SK-N-SH treated with all-trans-retinoic acid at 6 μM for 48 hours (cell line): ENCODE results near the gene KLK14.

Experiments
- ATAC-seq: fragments of 200-7000 bp; cut with Tn5 transposase; 3 replicates; pipeline ENCODE4 v1.9.1; 2020; ENCODE audit warnings: mild to moderate bottlenecking, moderate library complexity
- BACH2 ChIP-seq: fragments of 250-450 bp; sonication (Bioruptor Pico); IDR thresholded peaks from 2 replicates; pipeline ENCODE4 v1.9.0; 2021; ENCODE audit warnings: mild to moderate bottlenecking, borderline replicate concordance
- CREB5 ChIP-seq: fragments of 250-450 bp; sonication (Bioruptor Pico); IDR thresholded peaks from 2 replicates; pipeline ENCODE4 v1.5.1; 2020; ENCODE audit warnings: low read depth, mild to moderate bottlenecking, moderate library complexity
- CSDC2 ChIP-seq: fragments of 250-450 bp; sonication (Bioruptor Pico); IDR thresholded peaks from 2 replicates; pipeline ENCODE4 v1.5.0; 2020; ENCODE audit warnings: mild to moderate bottlenecking, moderate library complexity
- CSRNP3 ChIP-seq: fragments of 250-450 bp; sonication (Bioruptor Pico); IDR thresholded peaks from 2 replicates; pipeline ENCODE4 v1.5.1; 2021; ENCODE audit warnings: mild to moderate bottlenecking, moderate library complexity
- ESRRG ChIP-seq: fragments of 250-450 bp; sonication (Bioruptor Pico); IDR thresholded peaks from 2 replicates; pipeline ENCODE4 v1.6.1; 2021; ENCODE audit warnings: mild to moderate bottlenecking
- GLIS3 ChIP-seq: fragments of 250-450 bp; sonication (Bioruptor Pico); IDR thresholded peaks from 2 replicates; pipeline ENCODE4 v1.5.0; 2020; ENCODE audit warnings: mild to moderate bottlenecking, moderate library complexity
- ISL1 ChIP-seq: fragments of 250-450 bp; sonication (Bioruptor Pico); IDR thresholded peaks from 2 replicates; pipeline ENCODE4 v2.1.2; 2022; ENCODE audit warnings: mild to moderate bottlenecking, moderate library complexity
- OSR1 ChIP-seq: fragments of 250-450 bp; sonication (Bioruptor Pico); IDR thresholded peaks from 2 replicates; pipeline ENCODE4 v1.8.0; 2022; ENCODE audit warnings: moderate library complexity, mild to moderate bottlenecking, inconsistent platforms
- POU6F1 ChIP-seq: fragments of 250-450 bp; sonication (Bioruptor Pico); IDR thresholded peaks from 2 replicates; pipeline ENCODE4 v1.8.0; 2021; ENCODE audit warnings: low read depth, mild to moderate bottlenecking, moderate library complexity, borderline replicate concordance
- PPARA ChIP-seq: fragments of 250-450 bp; sonication (Bioruptor Pico); IDR thresholded peaks from 2 replicates; pipeline ENCODE4 v1.5.0; 2020; ENCODE audit warnings: mild to moderate bottlenecking, borderline replicate concordance
- RARB ChIP-seq: fragments of 250-450 bp; sonication (Bioruptor Pico); IDR thresholded peaks from 2 replicates; pipeline ENCODE4 v1.8.0; 2021; ENCODE audit warnings: mild to moderate bottlenecking, moderate library complexity
- SNAI2 ChIP-seq: fragments of 250-450 bp; sonication (Bioruptor Pico); IDR thresholded peaks from 2 replicates; pipeline ENCODE4 v1.5.0; 2020; ENCODE audit warnings: mild to moderate bottlenecking, moderate library complexity
- TCF4 ChIP-seq: fragments of 250-450 bp; sonication (Bioruptor Pico); IDR thresholded peaks from 2 replicates; pipeline ENCODE4 v1.8.0; 2021; ENCODE audit warnings: mild to moderate bottlenecking, moderate library complexity, borderline replicate concordance
- TOX ChIP-seq: fragments of 250-450 bp; sonication (Bioruptor Pico); IDR thresholded peaks from 2 replicates; pipeline ENCODE4 v1.8.0; 2021; ENCODE audit warnings: mild to moderate bottlenecking, moderate library complexity, borderline replicate concordance
- TSHZ2 ChIP-seq: fragments of 250-450 bp; sonication (Bioruptor Pico); IDR thresholded peaks from 2 replicates; pipeline ENCODE4 v1.5.0; 2020; ENCODE audit warnings: mild to moderate bottlenecking, moderate library complexity
- ZC3H10 ChIP-seq: fragments of 250-450 bp; sonication (Bioruptor Pico); IDR thresholded peaks from 2 replicates; pipeline ENCODE4 v1.5.1; 2021; ENCODE audit warnings: mild to moderate bottlenecking, moderate library complexity
- ZFP3 ChIP-seq: fragments of 250-450 bp; sonication (Bioruptor Pico); IDR thresholded peaks from 2 replicates; pipeline ENCODE4 v1.5.0; 2020; ENCODE audit warnings: mild to moderate bottlenecking, moderate library complexity
- ZFP30 ChIP-seq: fragments of 450-650 bp; formaldehyde crosslinking; IDR thresholded peaks from 2 replicates; pipeline ENCODE4 v1.5.0; 2022; ENCODE audit warnings: mild to moderate bottlenecking, moderate library complexity
- ZNF565 ChIP-seq: fragments of 450-650 bp; formaldehyde crosslinking; conservative IDR thresholded peaks from 2 replicates; pipeline ENCODE4 v1.5.0; 2020; ENCODE audit warnings: low read depth, mild to moderate bottlenecking, moderate library complexity
- ZNF70 ChIP-seq: fragments of 450-650 bp; formaldehyde crosslinking; IDR thresholded peaks from 2 replicates; pipeline ENCODE4 v1.5.0; 2020; ENCODE audit warnings: mild to moderate bottlenecking, moderate library complexity
- ZNF8 ChIP-seq: fragments of 450-650 bp; formaldehyde crosslinking; IDR thresholded peaks from 2 replicates; pipeline ENCODE4 v1.5.0; 2020; ENCODE audit warnings: mild to moderate bottlenecking, moderate library complexity

The KLK14 gene

GRCh38 chr19:51128227-51128626, 45.5 kb upstream of the KLK14 start (continued):
- no peak for TF ChIP-seq ESRRG (CRISPR knock-in tag)
- TF ChIP-seq BACH2 (CRISPR knock-in tag) = no peak
- no peak for TF ChIP-seq POU6F1
- no peak for TF ChIP-seq CREB5 (CRISPR knock-in tag)
- no peak for TF ChIP-seq SNAI2 (CRISPR knock-in tag)
- TF ChIP-seq GLIS3 (CRISPR knock-in tag) = no peak
- TF ChIP-seq CSRNP3 (CRISPR knock-in tag) = no peak

- ATAC-seq = no peak
- TF ChIP-seq TCF4 (CRISPR knock-in tag) (no peak), ZFP30 (no peak), OSR1 (no peak), POU6F1 (no peak), ESRRG (CRISPR knock-in tag) (no peak), ISL1 (CRISPR knock-in tag) (no peak), SNAI2 (CRISPR knock-in tag) (no peak), CSRNP3 (CRISPR knock-in tag) (no peak), CREB5 (CRISPR knock-in tag) (no peak), ZC3H10 (no peak), ZNF70 (no peak), CSDC2 (CRISPR knock-in tag) (no peak), ZNF565 (CRISPR knock-in tag) (no peak), BACH2 (CRISPR knock-in tag) (no peak), PPARA (CRISPR knock-in tag) (no peak), ZFP3 (CRISPR knock-in tag) (no peak), TOX (CRISPR knock-in tag) (no peak)
Observed at GRCh38 chr19:51127755-51128154, 45.1 kb upstream of the KLK14 start.

GRCh38 chr19:51127032-51127431, 44.3 kb upstream of the KLK14 start:
- no peak for ATAC-seq
- no peak for TF ChIP-seq CSRNP3 (CRISPR knock-in tag)
- TF ChIP-seq TOX (CRISPR knock-in tag) = no peak
- no peak for TF ChIP-seq ZNF565 (CRISPR knock-in tag)
- no peak for TF ChIP-seq TCF4 (CRISPR knock-in tag)
- no peak for TF ChIP-seq ZC3H10
- no peak for TF ChIP-seq ZNF8 (CRISPR knock-in tag)
- no peak for TF ChIP-seq TSHZ2 (CRISPR knock-in tag)
- no peak for TF ChIP-seq BACH2 (CRISPR knock-in tag)
- TF ChIP-seq SNAI2 (CRISPR knock-in tag) = no peak
- TF ChIP-seq POU6F1 = no peak
- no peak for TF ChIP-seq RARB
